K562 (cell line): ENCODE measurements around the gene HSDL1. TPM values are rescaled to one million over a fixed set of nuclear protein-coding genes. Genes with fewer than 3 reads are reported as not detected.

Source experiments
- AFF4 ChIP-seq: sonication (generic); formaldehyde crosslinking; IDR thresholded peaks from 2 replicates; pipeline ENCODE4 v1.8.0; 2023; ENCODE audit warnings: mild to moderate bottlenecking, missing genetic modification reagents
- DMBX1 ChIP-seq: fragments of 250-450 bp; sonication (Bioruptor Pico); IDR thresholded peaks from 2 replicates; pipeline ENCODE4 v1.8.0; 2022; ENCODE audit warnings: inconsistent platforms, mild to moderate bottlenecking, moderate library complexity, borderline replicate concordance
- ELF4 ChIP-seq: fragments of 450-650 bp; formaldehyde crosslinking; IDR thresholded peaks from 2 replicates; pipeline ENCODE4 v1.4.0; 2022; ENCODE audit warnings: missing genetic modification characterization
- ELK1 ChIP-seq: sonication (generic); formaldehyde crosslinking; IDR thresholded peaks from 2 replicates; pipeline ENCODE4 v1.8.1; 2022; ENCODE audit warnings: missing genetic modification reagents
- ETV5 ChIP-seq: sonication (generic); formaldehyde crosslinking; IDR thresholded peaks from 2 replicates; pipeline ENCODE4 v1.4.0; 2020; ENCODE audit warnings: low read depth, mild to moderate bottlenecking, missing genetic modification reagents
- HDGF ChIP-seq: fragments of 450-650 bp; IDR thresholded peaks from 2 replicates; pipeline ENCODE4 v1.6.1; 2016
- HIVEP1 ChIP-seq: fragments of 250-450 bp; sonication (Bioruptor Pico); IDR thresholded peaks from 2 replicates; pipeline ENCODE4 v1.4.0; 2020; ENCODE audit warnings: mild to moderate bottlenecking
- MBD2 ChIP-seq: sonication (generic); IDR thresholded peaks from 2 replicates; pipeline ENCODE4 v1.6.1; 2016; ENCODE audit warnings: low read depth, borderline replicate concordance
- NR3C1 ChIP-seq: sonication (generic); formaldehyde crosslinking; IDR thresholded peaks from 2 replicates; pipeline ENCODE4 v1.8.1; 2022; ENCODE audit warnings: missing genetic modification reagents
- PKNOX1 ChIP-seq: fragments of 450-650 bp; IDR thresholded peaks from 2 replicates; pipeline ENCODE4 v1.6.1; 2016
- POLR2G ChIP-seq: fragments of 200-400 bp; formaldehyde crosslinking; IDR thresholded peaks from 2 replicates; pipeline ENCODE4 v1.6.1; 2017; ENCODE audit warnings: low read depth, mild to moderate bottlenecking, antibody characterized with exemption, low read length, moderate library complexity
- RBFOX2 ChIP-seq: fragments of 200-400 bp; formaldehyde crosslinking; IDR thresholded peaks from 2 replicates; pipeline ENCODE4 v1.6.1; 2017; ENCODE audit warnings: low read depth, mild to moderate bottlenecking, low read length, moderate library complexity
- SMC3 ChIP-seq: conservative IDR thresholded peaks from 2 replicates; pipeline ENCODE4 v1.6.1; 2011; ENCODE audit warnings: low read depth, low read length, improper control_type of control experiment; ENCODE audit not compliant: insufficient read depth
- TEAD2 ChIP-seq: fragments of 450-650 bp; IDR thresholded peaks from 2 replicates; pipeline ENCODE4 v1.6.1; 2016; ENCODE audit warnings: missing genetic modification characterization, control low read depth, missing compliant biosample characterization
- ZBTB33 ChIP-seq: sonication (generic); formaldehyde crosslinking; IDR thresholded peaks from 2 replicates; pipeline ENCODE4 v1.8.1; 2023; ENCODE audit warnings: mild to moderate bottlenecking, missing genetic modification reagents
- ZNF311 ChIP-seq: fragments of 250-450 bp; sonication (Bioruptor Pico); IDR thresholded peaks from 2 replicates; pipeline ENCODE4 v1.4.0; 2020; ENCODE audit warnings: mild to moderate bottlenecking, moderate library complexity
- ZNF316 ChIP-seq: fragments of 450-650 bp; IDR thresholded peaks from 2 replicates; pipeline ENCODE4 v1.6.1; 2016
- ZNF445 ChIP-seq: fragments of 250-450 bp; sonication (Bioruptor Pico); IDR thresholded peaks from 2 replicates; pipeline ENCODE4 v1.4.0; 2020; ENCODE audit warnings: low read depth, mild to moderate bottlenecking, moderate library complexity
- polyA plus RNA-seq, 8 experiments: library from polyadenylated mRNA; depleted of rRNA in 4 of 8; stranded (reverse) in 5 of 8; unstranded in 3 of 8; fragments of >200 nt; fragmentation: Nextera tagmentation in 2 of 8; fragmentation: Illumina TruSeq in 1 of 8; extraction: Ambion mirVana in 2 of 8; extraction: Trizol in 1 of 8; gene quantifications; 2 replicates each; pipeline versions ENCODE4 v1.2.1 to v1.2.3, GENCODE V29; 2011 to 2014; ENCODE audit warnings: inconsistent platforms in 1 of 8, missing spikeins in 1 of 8
- total RNA-seq, 7 experiments: library from RNA; depleted of rRNA in 6 of 7; stranded (reverse); fragments of >200 nt in 6 of 7; fragmentation: Illumina TruSeq in 2 of 7; extraction: Trizol in 2 of 7; gene quantifications; 2 replicates each; pipeline versions ENCODE4 v1.2.1 to v1.2.3, GENCODE V29; 2011 to 2021; ENCODE audit warnings: low replicate concordance in 1 of 7

HSDL1 gene
- total and polyA plus RNA-seq, 9 of the 15 experiments (the other 6 are each of a cell fraction or from before 2014, with no cell fraction given) = 14.8 to 41.2 (median 27.7) TPM

- 0 out of 2 replicates have a peak, but pooled peaks have one; percentile 26 for TF ChIP-seq DMBX1 (CRISPR knock-in tag)
- 0 out of 2 replicates have a peak, but pooled peaks have one; percentile 9 for TF ChIP-seq ZBTB33 (CRISPR knock-in tag)
- no peak for TF ChIP-seq ZNF445 (CRISPR knock-in tag)
- TF ChIP-seq TEAD2 (tag) = no peak
- TF ChIP-seq MBD2 = peak; percentile 25; the same call in 1 of the 2 replicates
- no peak for TF ChIP-seq ELF4 (CRISPR knock-in tag)
- no peak for TF ChIP-seq ZNF311 (CRISPR knock-in tag)
- TF ChIP-seq PKNOX1 = peak; percentile 77
- TF ChIP-seq RBFOX2 = peak; percentile 97
- TF ChIP-seq POLR2G = peak; percentile 98
- peak; percentile 35; the same call in 1 of the 2 replicates for TF ChIP-seq ETV5 (CRISPR knock-in tag)
- TF ChIP-seq ELK1 (CRISPR knock-in tag) = no peak
- no peak; the same call in 1 of the 2 replicates for TF ChIP-seq NR3C1 (CRISPR knock-in tag)
- TF ChIP-seq SMC3 = no peak
- no peak for TF ChIP-seq ZNF316
- 0 out of 2 replicates have a peak, but pooled peaks have one; percentile 19 for TF ChIP-seq AFF4 (CRISPR knock-in tag)
- 0 out of 2 replicates have a peak, but pooled peaks have one; percentile 42 for TF ChIP-seq HIVEP1 (CRISPR knock-in tag)
- no peak for TF ChIP-seq HDGF
These were observed 28.1 kb downstream of the HSDL1 start, which contains the start of gene MBTPS1 (continued) for GRCh38 chr16:84116720-84117493.
